Natural killer cell treated with Interleukin-12 subunit alpha and Interleukin-12 subunit beta and Interleukin-15 and Interleukin-18, amount 100 ng/mL, for 72 hours (primary cell): ENCODE data around the gene ZNF79. TPM values are rescaled to one million over a fixed set of nuclear protein-coding genes. Genes with fewer than 3 reads are reported as not detected.

Source experiments
- ATAC-seq, 2 donors: fragments of 150-1000 bp; cut with Tn5 transposase in 1 of 2; sonication (Bioruptor Pico), chemical (Tn5 transposase) in 1 of 2; 2 replicates each; pipeline ENCODE4 v1.10.0; 2021
- DNase-seq: peaks from one replicate; pipeline ENCODE4 v3.0.0; 2022; ENCODE audit warnings: low spot score
- H3K27ac Mint-ChIP-seq, 2 donors: 1 replicate in 1 of 2; 2 replicates in 1 of 2; pipeline ENCODE4 v1.8.0; 2022; ENCODE audit warnings: mixed read lengths in 2 of 2, mild to moderate bottlenecking in 1 of 2, moderate library complexity in 1 of 2
- H3K27me3 Mint-ChIP-seq, 2 donors: 1 replicate in 1 of 2; 2 replicates in 1 of 2; pipeline ENCODE4 v1.8.0; 2022; ENCODE audit warnings: mixed read lengths in 2 of 2
- H3K36me3 Mint-ChIP-seq: one replicate; pipeline ENCODE4 v1.8.0; 2022; ENCODE audit warnings: mixed read lengths
- H3K4me1 Mint-ChIP-seq, 2 donors: 1 replicate in 1 of 2; 2 replicates in 1 of 2; pipeline ENCODE4 v1.8.0; 2022; ENCODE audit warnings: low read depth in 2 of 2, mixed read lengths in 2 of 2, mild to moderate bottlenecking in 1 of 2
- H3K4me3 Mint-ChIP-seq: one replicate; pipeline ENCODE4 v1.8.0; 2022; ENCODE audit warnings: mixed read lengths
- H3K9me3 Mint-ChIP-seq: 2 replicates; pipeline ENCODE4 v1.8.0; 2022; ENCODE audit warnings: mixed read lengths
- total RNA-seq, 2 donors: library from RNA; stranded (reverse); gene quantifications; one replicate each; pipeline ENCODE4 v1.2.3, GENCODE V29; 2022

The ZNF79 gene
- total RNA-seq, 2 donors from 2014 or later = 14.4 to 16.3 TPM

DNA sequence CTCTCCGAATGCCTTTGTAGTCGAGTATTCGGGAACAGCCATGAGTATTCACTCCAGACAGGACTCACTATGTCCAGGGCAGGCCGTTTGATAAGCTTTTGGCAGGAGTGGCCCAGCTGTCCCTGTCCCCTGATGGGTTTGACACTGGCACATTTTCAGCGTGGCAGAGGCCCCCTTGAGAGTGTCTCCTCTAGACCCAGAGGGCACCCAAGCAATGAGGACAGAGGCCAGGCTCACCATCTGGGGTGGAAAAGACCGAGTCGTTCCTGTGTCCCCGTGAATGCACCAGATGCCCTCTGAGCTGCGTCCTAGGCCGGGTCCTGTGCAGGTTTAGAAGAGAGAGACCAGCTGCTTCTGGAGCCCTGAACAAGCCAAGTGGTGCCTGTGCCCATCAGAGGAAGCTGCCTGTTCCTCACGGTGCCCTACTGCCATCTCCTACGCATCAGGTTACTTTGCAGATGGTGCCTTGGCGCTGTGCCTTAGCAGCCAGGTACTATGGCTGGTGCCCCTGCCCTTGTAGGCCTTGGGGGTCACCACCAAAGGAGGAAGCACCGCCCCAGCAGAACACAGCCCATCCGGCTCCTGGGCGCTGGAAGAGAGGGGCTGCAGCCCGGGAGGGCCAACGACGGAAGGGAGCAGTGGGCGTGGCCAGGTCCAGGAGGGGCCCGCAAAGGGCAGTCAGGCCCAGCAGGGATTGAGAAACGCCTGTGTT lies 69.6 kb downstream of the ZNF79 start:
- Mint-ChIP-seq H3K27ac (no peak overlapping the region), H3K9me3 (no peaks in the 10 kb centered on the region), H3K4me1 (no peaks in the 10 kb centered on the region), H3K36me3 (no peaks in the 10 kb centered on the region), H3K27me3 (no peaks in the 10 kb centered on the region), H3K4me3 (no peak overlapping the region)
- no peak for ATAC-seq
- no peak for DNase-seq

DNA sequence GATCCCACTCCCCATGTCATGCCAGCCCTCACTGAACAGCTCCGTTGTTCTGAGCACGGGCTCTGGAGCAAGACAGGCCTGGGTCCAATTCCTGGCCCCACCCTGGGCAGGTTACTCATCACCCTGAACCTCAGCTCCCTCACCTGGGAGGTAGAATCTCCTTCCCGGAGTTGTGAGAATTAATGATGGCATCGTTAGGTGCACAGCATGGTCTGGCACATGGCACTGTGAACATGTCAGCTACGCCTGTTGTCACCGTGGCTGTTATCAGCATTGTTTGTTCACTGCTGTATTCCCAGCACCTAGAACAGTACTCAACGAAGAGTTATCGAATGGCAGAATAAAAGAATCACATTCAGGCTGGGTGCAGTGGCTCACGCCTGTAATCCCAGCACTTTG lies 70.1 kb downstream of the ZNF79 start:
- no peak overlapping the region for H3K27ac Mint-ChIP-seq
- H3K4me1 Mint-ChIP-seq = no peaks in the 10 kb centered on the region
- no peaks in the 10 kb centered on the region for H3K36me3 Mint-ChIP-seq
- no peak overlapping the region for H3K4me3 Mint-ChIP-seq
- ATAC-seq (no peak), DNase-seq (no peak)
- H3K27me3 Mint-ChIP-seq = no peaks in the 10 kb centered on the region
- no peaks in the 10 kb centered on the region for H3K9me3 Mint-ChIP-seq

Other genes starting within 250 kb of the ZNF79 start
- gene GARNL3, start 159.6 kb upstream of the ZNF79 start, total RNA-seq = 1 to 10 TPM; 1.2 to 7.4 TPM
- gene SLC2A8, start 27.2 kb upstream of the ZNF79 start, total RNA-seq = 10 to 100 TPM in 1 of 2 donors, 1 to 10 TPM in 1; 8.8 to 16.5 TPM
- 1,000 to 10,000 TPM in 1 of 2 donors, 100 to 1,000 TPM in 1; 698 to 1,282 TPM for gene RPL12, start 27.0 kb downstream of the ZNF79 start, total RNA-seq
- gene LRSAM1, start 27.1 kb downstream of the ZNF79 start, total RNA-seq = 10 to 100 TPM; 17.5 to 34.4 TPM
- 1 to 10 TPM; 4.0 to 8.1 TPM for gene STXBP1, start 187.9 kb downstream of the ZNF79 start, total RNA-seq